Smooth muscle cell (in vitro differentiated cells): ENCODE data around the gene RASSF3. TPM values are rescaled to one million over a fixed set of nuclear protein-coding genes. Genes with fewer than 3 reads are reported as not detected.

Source experiments
- DNase-seq: peaks from one replicate; lab custom pipeline; 2025; ENCODE audit not compliant: unreplicated experiment; lab: John Stamatoyannopoulos, UW
- H2AFZ ChIP-seq: fragments of 200-600 bp; sonication (generic); 2 replicates; pipeline ENCODE4 v1.6.0; 2016; ENCODE audit warnings: antibody characterized with exemption, low read depth, mild to moderate bottlenecking
- H3F3A ChIP-seq: fragments of 200-600 bp; sonication (generic); 2 replicates; pipeline ENCODE4 v1.6.0; 2017; ENCODE audit warnings: antibody characterized with exemption, low read depth
- H3K27ac ChIP-seq: fragments of 200-600 bp; sonication (generic); 2 replicates; pipeline ENCODE4 v1.5.1; 2016; ENCODE audit warnings: low read depth, mild to moderate bottlenecking
- H3K27me3 ChIP-seq: fragments of 200-600 bp; sonication (generic); 2 replicates; pipeline ENCODE4 v1.6.1; 2016; ENCODE audit warnings: low read depth, mild to moderate bottlenecking
- H3K36me3 ChIP-seq: fragments of 200-600 bp; sonication (generic); 2 replicates; pipeline ENCODE4 v1.5.1; 2016; ENCODE audit warnings: low read depth
- H3K4me1 ChIP-seq: fragments of 200-600 bp; sonication (generic); 2 replicates; pipeline ENCODE4 v1.5.1; 2016; ENCODE audit warnings: low read depth
- H3K4me2 ChIP-seq: fragments of 200-600 bp; sonication (generic); 2 replicates; pipeline ENCODE4 v1.6.0; 2016; ENCODE audit warnings: mild to moderate bottlenecking
- H3K4me3 ChIP-seq: fragments of 200-600 bp; sonication (generic); 2 replicates; pipeline ENCODE4 v1.5.1; 2016; ENCODE audit warnings: mild to moderate bottlenecking
- H3K79me2 ChIP-seq: fragments of 200-600 bp; sonication (generic); 2 replicates; pipeline ENCODE4 v1.6.0; 2016; ENCODE audit warnings: low read depth, mild to moderate bottlenecking
- H3K9ac ChIP-seq: fragments of 200-600 bp; sonication (generic); 2 replicates; pipeline ENCODE4 v1.6.0; 2016; ENCODE audit warnings: low read depth
- H3K9me3 ChIP-seq: fragments of 200-600 bp; sonication (generic); replicated peaks from 2 replicates; pipeline ENCODE4 v1.5.1; 2016; ENCODE audit warnings: low read depth
- H4K20me1 ChIP-seq: fragments of 200-600 bp; sonication (generic); 2 replicates; pipeline ENCODE4 v1.6.0; 2016; ENCODE audit warnings: low read depth
- WGBS: methylation state at CpG from one replicate; pipeline ENCODE4 v1.1.7; 2016; ENCODE audit warnings: low lambda C conversion rate; 5-methylcytosine and 5-hydroxymethylcytosine counted together
- polyA plus RNA-seq: library from polyadenylated mRNA; unstranded; fragments of >200 nt; fragmentation: Nextera tagmentation; extraction: Ambion mirVana; gene quantifications from 2 replicates; pipeline ENCODE4 v1.2.1, GENCODE V29; 2016
- total RNA-seq: library from RNA; depleted of rRNA; stranded (reverse); fragments of >200 nt; gene quantifications from 2 replicates; pipeline ENCODE4 v1.2.3, GENCODE V29; 2014
- TF ChIP-seq, protein P1 (sequence below): fragments of 200-600 bp; sonication (generic); IDR thresholded peaks from 2 replicates; pipeline ENCODE4 v1.5.1; 2017; ENCODE audit warnings: borderline replicate concordance, mild to moderate bottlenecking, antibody characterized with exemption; ENCODE audit not compliant: insufficient read depth, poor library complexity, severe bottlenecking

RASSF3 gene
- total and polyA plus RNA-seq, 2 experiments from 2014 or later = 1.2 to 5.6 TPM

DNA sequence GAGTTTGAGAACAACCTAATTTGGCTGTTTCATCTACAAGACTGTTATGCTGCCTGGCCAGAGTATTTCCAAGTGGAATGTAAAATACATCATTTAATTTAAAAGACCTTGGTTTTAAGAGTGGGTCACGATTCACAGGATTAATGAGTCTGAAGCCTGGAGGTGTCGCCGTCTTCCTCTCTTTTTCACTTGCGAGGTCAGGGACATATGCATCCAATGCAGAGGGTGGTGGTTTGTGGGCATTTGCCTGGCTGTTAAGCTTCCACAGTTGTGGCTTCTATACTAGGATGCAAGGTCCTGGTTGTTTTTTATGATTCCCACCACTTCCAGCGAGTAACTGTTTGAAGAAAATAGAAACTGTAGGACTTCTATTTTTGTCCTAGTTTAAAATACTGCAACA is 22.8 kb upstream of the RASSF3 start:
- Histone ChIP-seq H3K4me2 (no peak overlapping the region), H3K4me3 (no peak overlapping the region), H4K20me1 (no peaks in the 10 kb centered on the region), H3K27ac (no peak overlapping the region), H3K4me1 (no peaks in the 10 kb centered on the region), H3K36me3 (no peaks in the 10 kb centered on the region), H3K9me3 (no peaks in the 10 kb centered on the region), H3K79me2 (no peaks in the 10 kb centered on the region), H2AFZ (no peak overlapping the region), H3K27me3 (no peaks in the 10 kb centered on the region), H3K9ac (no peak overlapping the region), H3F3A (no peaks in the 10 kb centered on the region)
- DNase-seq = no peak
- TF ChIP-seq, protein P1, sequence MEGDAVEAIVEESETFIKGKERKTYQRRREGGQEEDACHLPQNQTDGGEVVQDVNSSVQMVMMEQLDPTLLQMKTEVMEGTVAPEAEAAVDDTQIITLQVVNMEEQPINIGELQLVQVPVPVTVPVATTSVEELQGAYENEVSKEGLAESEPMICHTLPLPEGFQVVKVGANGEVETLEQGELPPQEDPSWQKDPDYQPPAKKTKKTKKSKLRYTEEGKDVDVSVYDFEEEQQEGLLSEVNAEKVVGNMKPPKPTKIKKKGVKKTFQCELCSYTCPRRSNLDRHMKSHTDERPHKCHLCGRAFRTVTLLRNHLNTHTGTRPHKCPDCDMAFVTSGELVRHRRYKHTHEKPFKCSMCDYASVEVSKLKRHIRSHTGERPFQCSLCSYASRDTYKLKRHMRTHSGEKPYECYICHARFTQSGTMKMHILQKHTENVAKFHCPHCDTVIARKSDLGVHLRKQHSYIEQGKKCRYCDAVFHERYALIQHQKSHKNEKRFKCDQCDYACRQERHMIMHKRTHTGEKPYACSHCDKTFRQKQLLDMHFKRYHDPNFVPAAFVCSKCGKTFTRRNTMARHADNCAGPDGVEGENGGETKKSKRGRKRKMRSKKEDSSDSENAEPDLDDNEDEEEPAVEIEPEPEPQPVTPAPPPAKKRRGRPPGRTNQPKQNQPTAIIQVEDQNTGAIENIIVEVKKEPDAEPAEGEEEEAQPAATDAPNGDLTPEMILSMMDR = no peak
- 62% methylated on average over 5 of the region's 5 CpGs for WGBS

DNA sequence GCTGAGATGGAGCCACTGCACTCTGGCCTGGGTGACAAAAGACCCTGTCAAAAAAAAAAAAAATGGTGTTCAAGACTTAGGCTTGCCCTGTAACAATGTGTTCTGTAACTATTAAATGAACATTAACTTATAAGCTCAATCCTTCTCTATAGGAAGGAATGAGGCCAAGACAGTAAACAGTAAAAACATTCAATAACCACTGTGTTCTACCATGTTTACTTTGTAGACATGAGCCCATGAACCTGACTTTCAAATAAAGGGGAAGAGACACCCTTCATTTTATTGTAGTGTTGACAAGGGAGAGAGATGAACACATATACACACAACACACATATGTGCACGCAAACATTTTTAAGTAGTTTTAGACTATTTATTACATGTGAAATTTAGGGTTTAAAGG is 20.1 kb upstream of the RASSF3 start:
- Histone ChIP-seq H3K4me3 (no peak overlapping the region), H3K9ac (no peak overlapping the region), H3K79me2 (no peaks in the 10 kb centered on the region), H3K4me2 (no peak overlapping the region), H3F3A (no peaks in the 10 kb centered on the region), H2AFZ (no peak overlapping the region), H3K27ac (no peak overlapping the region), H3K36me3 (no peaks in the 10 kb centered on the region), H3K4me1 (no peaks in the 10 kb centered on the region), H3K27me3 (no peaks in the 10 kb centered on the region), H4K20me1 (no peaks in the 10 kb centered on the region), H3K9me3 (no peaks in the 10 kb centered on the region)
- DNase-seq = no peak
- 100% methylated on average over 1 of the region's 1 CpG for WGBS
- TF ChIP-seq, protein P1 = no peak

DNA sequence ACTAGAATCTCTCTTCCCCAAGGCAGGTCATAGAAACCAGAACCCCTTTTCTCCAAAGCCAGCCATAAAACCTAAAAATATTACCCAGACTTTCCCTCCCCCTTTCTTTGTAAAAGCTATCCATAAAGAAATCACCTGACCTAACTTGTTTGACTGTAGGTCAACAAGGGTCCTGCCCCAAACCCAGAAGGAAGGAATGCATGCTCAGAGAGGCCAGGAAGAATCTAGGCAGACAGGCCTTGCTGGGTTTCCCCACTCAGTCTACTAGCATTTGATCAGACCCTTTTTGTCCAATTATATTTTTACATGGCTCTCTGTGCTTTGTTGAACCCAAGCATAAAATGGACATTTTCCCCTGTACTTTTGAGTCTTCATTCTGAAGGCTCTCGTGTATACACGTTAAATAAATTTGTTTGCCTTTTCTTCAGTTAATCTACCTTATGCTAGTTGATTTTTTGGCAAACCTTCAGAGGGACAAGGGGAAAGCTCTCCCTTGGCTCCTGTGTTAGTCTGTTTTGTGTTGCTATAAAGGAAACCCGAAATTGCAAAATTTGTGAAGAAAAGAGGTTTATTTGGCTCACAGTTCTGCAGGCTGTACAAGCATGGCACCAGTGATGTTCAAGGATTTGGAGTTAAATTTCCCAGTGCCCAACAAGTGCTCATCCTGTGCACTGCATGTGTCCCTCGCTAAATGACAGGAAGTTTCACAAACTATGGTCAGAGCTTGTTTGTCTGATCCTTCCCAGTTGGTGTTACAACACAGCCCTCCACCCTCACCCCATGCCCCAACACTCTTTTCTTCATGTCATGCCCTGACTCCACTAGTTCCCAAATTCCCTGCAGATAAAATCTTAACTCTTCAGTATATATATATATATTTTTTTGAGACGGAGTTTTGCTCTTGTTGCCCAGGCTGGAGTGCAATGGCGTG is 14.2 kb upstream of the RASSF3 start:
- H3K9me3 ChIP-seq = no peaks in the 10 kb centered on the region
- H3K27ac ChIP-seq = no peak overlapping the region
- no peaks in the 10 kb centered on the region for H3K4me1 ChIP-seq
- H3K79me2 ChIP-seq = no peaks in the 10 kb centered on the region
- WGBS = 94% methylated on average over 6 of the region's 6 CpGs
- H3K9ac ChIP-seq = no peak overlapping the region
- H4K20me1 ChIP-seq = no peaks in the 10 kb centered on the region
- H3F3A ChIP-seq = no peaks in the 10 kb centered on the region
- no peaks in the 10 kb centered on the region for H3K36me3 ChIP-seq
- TF ChIP-seq, protein P1 = no peak
- no peak overlapping the region for H3K4me2 ChIP-seq
- H3K4me3 ChIP-seq = no peak overlapping the region
- no peak overlapping the region for H2AFZ ChIP-seq
- H3K27me3 ChIP-seq = no peaks in the 10 kb centered on the region
- no peak for DNase-seq
